Mucosa of rectum (tissue), 2 donors: ENCODE results near the gene KIAA1217.

Experiments used
- H3K27ac ChIP-seq, 2 donors: one replicate each; pipeline ENCODE4 v1.7.0; 2013; ENCODE audit warnings: inconsistent platforms in 2 of 2, low read depth in 2 of 2, low read length in 2 of 2
- H3K27me3 ChIP-seq, 2 donors: one replicate each; pipeline ENCODE4 v1.7.0; 2013; ENCODE audit warnings: low read length in 2 of 2; ENCODE audit not compliant: control insufficient read depth in 2 of 2, insufficient read depth in 2 of 2
- H3K36me3 ChIP-seq, 2 donors: one replicate each; pipeline ENCODE4 v1.7.0; 2013; ENCODE audit warnings: low read length in 2 of 2; ENCODE audit not compliant: control insufficient read depth in 2 of 2, insufficient read depth in 2 of 2
- H3K4me1 ChIP-seq, 2 donors: one replicate each; pipeline ENCODE4 v1.7.0; 2013; ENCODE audit warnings: low read length in 2 of 2, mild to moderate bottlenecking in 1 of 2; ENCODE audit not compliant: control insufficient read depth in 2 of 2, insufficient read depth in 2 of 2
- H3K4me3 ChIP-seq, 2 donors: one replicate each; pipeline ENCODE4 v1.7.0; 2013; ENCODE audit warnings: low read length in 2 of 2
- H3K9ac ChIP-seq, 2 donors: one replicate each; pipeline ENCODE4 v1.7.0; 2013; ENCODE audit warnings: low read length in 2 of 2, low read depth in 1 of 2, mild to moderate bottlenecking in 1 of 2
- H3K9me3 ChIP-seq, 2 donors: one replicate each; pipeline ENCODE4 v1.7.0; 2013; ENCODE audit warnings: low read length in 2 of 2; ENCODE audit not compliant: control insufficient read depth in 2 of 2
- donor health status: healthy.
- donor health status: Normal muscosa, but diverticular disease.

KIAA1217 gene

GRCh38 chr10:24501056-24501711, 292.2 kb downstream of the KIAA1217 start:
- no peak overlapping the region for H3K27ac ChIP-seq
- H3K27me3 ChIP-seq = no peaks in the 10 kb centered on the region
- no peak overlapping the region for H3K4me3 ChIP-seq
- H3K36me3 ChIP-seq = peaks cover 21 to 25% of the 10 kb centered on the region in 2 donors
- H3K9me3 ChIP-seq = no peaks in the 10 kb centered on the region
- no peaks in the 10 kb centered on the region for H3K4me1 ChIP-seq
- no peak overlapping the region for H3K9ac ChIP-seq

GRCh38 chr10:24502006-24502405, 293.1 kb downstream of the KIAA1217 start:
- Histone ChIP-seq H3K9ac (no peak overlapping the region), H3K27ac (no peak overlapping the region), H3K4me3 (no peak overlapping the region), H3K27me3 (no peaks in the 10 kb centered on the region), H3K36me3 (peaks cover 24 to 25% of the 10 kb centered on the region in 2 donors), H3K9me3 (no peaks in the 10 kb centered on the region), H3K4me1 (no peaks in the 10 kb centered on the region)

GRCh38 chr10:24502801-24503460, 294.0 kb downstream of the KIAA1217 start:
- Histone ChIP-seq H3K27ac (no peak overlapping the region), H3K4me3 (no peak overlapping the region)

GRCh38 chr10:24503461-24504320, 294.8 kb downstream of the KIAA1217 start:
- H3K36me3 ChIP-seq = peaks cover 24 to 31% of the 10 kb centered on the region in 2 donors
- H3K27ac ChIP-seq = no peak overlapping the region
- no peaks in the 10 kb centered on the region for H3K4me1 ChIP-seq
- H3K9ac ChIP-seq = no peak overlapping the region
- no peak overlapping the region for H3K4me3 ChIP-seq
- H3K27me3 ChIP-seq = no peaks in the 10 kb centered on the region
- H3K9me3 ChIP-seq = no peaks in the 10 kb centered on the region

More at GRCh38 chr10:24502801-24503460, 294.0 kb downstream of the KIAA1217 start:
- peaks cover 24 to 25% of the 10 kb centered on the region in 2 donors for H3K36me3 ChIP-seq
- no peaks in the 10 kb centered on the region for H3K27me3 ChIP-seq
- no peaks in the 10 kb centered on the region for H3K4me1 ChIP-seq
- H3K9me3 ChIP-seq = no peaks in the 10 kb centered on the region
- H3K9ac ChIP-seq = no peak overlapping the region

GRCh38 chr10:24505759-24506158, 296.8 kb downstream of the KIAA1217 start:
- no peak overlapping the region for H3K4me3 ChIP-seq
- no peaks in the 10 kb centered on the region for H3K27me3 ChIP-seq
- no peaks in the 10 kb centered on the region for H3K9me3 ChIP-seq
- no peaks in the 10 kb centered on the region for H3K4me1 ChIP-seq
- peaks cover 30 to 37% of the 10 kb centered on the region in 2 donors for H3K36me3 ChIP-seq
- H3K27ac ChIP-seq = no peak overlapping the region
- no peak overlapping the region for H3K9ac ChIP-seq

GRCh38 chr10:24513155-24513554, 304.2 kb downstream of the KIAA1217 start:
- Histone ChIP-seq H3K4me1 (no peaks in the 10 kb centered on the region), H3K9me3 (no peaks in the 10 kb centered on the region), H3K4me3 (no peak overlapping the region), H3K9ac (no peak overlapping the region), H3K36me3 (peaks cover 24 to 25% of the 10 kb centered on the region in 2 donors), H3K27ac (no peak overlapping the region), H3K27me3 (no peaks in the 10 kb centered on the region)

GRCh38 chr10:24515481-24515880, 306.5 kb downstream of the KIAA1217 start:
- no peaks in the 10 kb centered on the region for H3K4me1 ChIP-seq

GRCh38 chr10:24518411-24518810, 309.5 kb downstream of the KIAA1217 start:
- peaks cover 31 to 40% of the 10 kb centered on the region in 2 donors for H3K36me3 ChIP-seq
- no peaks in the 10 kb centered on the region for H3K4me1 ChIP-seq
- H3K9ac ChIP-seq = no peak overlapping the region
- no peak overlapping the region for H3K27ac ChIP-seq
- H3K27me3 ChIP-seq = no peaks in the 10 kb centered on the region
- H3K4me3 ChIP-seq = no peak overlapping the region
- H3K9me3 ChIP-seq = no peaks in the 10 kb centered on the region

More at GRCh38 chr10:24515481-24515880, 306.5 kb downstream of the KIAA1217 start:
- Histone ChIP-seq H3K4me3 (no peak overlapping the region), H3K36me3 (peaks cover 31 to 33% of the 10 kb centered on the region in 2 donors), H3K9ac (no peak overlapping the region), H3K27me3 (no peaks in the 10 kb centered on the region), H3K9me3 (no peaks in the 10 kb centered on the region), H3K27ac (no peak overlapping the region)

- Histone ChIP-seq H3K27ac (no peak overlapping the region), H3K4me3 (no peak overlapping the region), H3K9me3 (no peaks in the 10 kb centered on the region), H3K27me3 (no peaks in the 10 kb centered on the region), H3K4me1 (no peaks in the 10 kb centered on the region), H3K36me3 (peaks cover 37 to 44% of the 10 kb centered on the region in 2 donors), H3K9ac (peak overlapping the region in 1 of 2 donors; percentile 36)
Observed at GRCh38 chr10:24518981-24519597, 310.2 kb downstream of the KIAA1217 start.
